Suprapubic skin (tissue), 4 donors: Measurements from ENCODE around the gene COL9A3. TPM values are rescaled to one million over a fixed set of nuclear protein-coding genes. Genes with fewer than 3 reads are reported as not detected.

ENCODE experiments used
- DNase-seq, 2 donors: peaks; one replicate each; pipeline ENCODE4 v3.0.0-alpha.2; 2019; ENCODE audit warnings: low spot score in 2 of 2
- H3K27ac ChIP-seq: fragments of 200-600 bp; sonication (generic); one replicate; pipeline ENCODE4 v1.5.1; 2019
- H3K27me3 ChIP-seq: fragments of 200-600 bp; sonication (generic); one replicate; pipeline ENCODE4 v1.5.1; 2019
- H3K36me3 ChIP-seq: fragments of 200-600 bp; sonication (generic); one replicate; pipeline ENCODE4 v1.5.1; 2019
- H3K4me1 ChIP-seq: fragments of 200-600 bp; sonication (generic); one replicate; pipeline ENCODE4 v1.5.1; 2019
- H3K4me3 ChIP-seq: fragments of 200-600 bp; sonication (generic); one replicate; pipeline ENCODE4 v1.5.1; 2019; ENCODE audit warnings: mild to moderate bottlenecking
- H3K9me3 ChIP-seq: fragments of 200-600 bp; sonication (generic); one replicate; pipeline ENCODE4 v1.5.1; 2019
- EP300 ChIP-seq: sonication (generic); formaldehyde crosslinking; IDR thresholded peaks from one replicate; pipeline ENCODE4 v1.6.1; 2017; ENCODE audit warnings: antibody characterized with exemption
- POLR2A ChIP-seq, 2 donors: fragments of 450-650 bp; IDR thresholded peaks; one replicate each; pipeline ENCODE4 v1.6.1; 2017; ENCODE audit warnings: antibody characterized with exemption in 2 of 2, mild to moderate bottlenecking in 2 of 2, moderate library complexity in 2 of 2
- POLR2AphosphoS5 ChIP-seq, 3 donors: sonication (generic); formaldehyde crosslinking; IDR thresholded peaks; one replicate each; pipeline ENCODE4 v1.6.1; 2017; ENCODE audit warnings: antibody characterized with exemption in 3 of 3
- WGBS: methylation state at CpG from one replicate; pipeline ENCODE4 v1.1.5; 2018; 5-methylcytosine and 5-hydroxymethylcytosine counted together
- total RNA-seq, 4 donors: library from RNA; depleted of rRNA; stranded (reverse); fragments of >200 nt; gene quantifications; one replicate each; pipeline ENCODE4 v1.1.0, GENCODE V29; 2016
- TF ChIP-seq, protein P1 (sequence below), 2 donors: fragments of 200-600 bp in 1 of 2; fragments of 450-650 bp in 1 of 2; sonication (generic) in 1 of 2; IDR thresholded peaks; one replicate each; pipeline ENCODE4 v1.5.1; 2016 to 2019; ENCODE audit warnings: antibody characterized with exemption in 2 of 2, mild to moderate bottlenecking in 1 of 2, moderate library complexity in 1 of 2

COL9A3 gene
- total RNA-seq, 4 donors from 2014 or later = 6.1 to 11.3 (median 8.1) TPM

DNA sequence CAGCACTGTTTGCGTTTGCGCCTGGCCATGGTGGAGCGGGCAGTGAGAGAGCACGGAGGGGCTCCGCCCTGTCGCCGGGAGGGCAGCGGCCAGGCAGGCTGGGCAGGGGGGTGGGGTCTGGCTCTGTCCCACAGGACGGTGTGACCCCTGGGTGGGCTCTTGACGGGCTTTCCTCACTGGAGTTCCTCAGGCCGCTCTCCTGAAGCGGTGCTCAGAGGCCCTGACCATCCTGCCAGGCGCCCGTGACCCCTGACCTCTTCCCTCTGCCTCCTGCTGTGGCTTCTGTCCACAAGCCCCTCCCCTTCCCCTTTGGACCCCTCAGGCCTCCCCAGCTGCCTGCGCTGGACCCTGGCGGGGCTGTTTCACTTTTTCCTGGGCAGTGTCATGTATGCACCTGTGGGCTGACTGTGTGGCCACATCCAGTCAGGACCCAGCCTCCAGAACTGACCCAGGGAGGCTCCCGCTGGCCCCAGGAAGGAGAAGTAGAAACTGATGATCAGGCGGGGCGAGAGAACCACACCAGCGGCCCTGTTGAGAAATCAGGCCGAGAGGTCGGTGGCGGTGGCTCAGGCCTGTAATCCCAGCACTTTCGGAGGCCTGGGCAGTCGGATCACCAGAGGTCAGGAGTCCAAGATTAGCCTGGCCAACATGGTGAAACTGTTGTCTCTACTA lies 11.0 kb upstream of the COL9A3 start:
- H3K27ac ChIP-seq = peak overlapping the region; percentile 88
- H3K9me3 ChIP-seq = no peaks in the 10 kb centered on the region
- no peaks in the 10 kb centered on the region for H3K27me3 ChIP-seq
- H3K36me3 ChIP-seq = peaks cover 37% of the 10 kb centered on the region
- H3K4me1 ChIP-seq = peaks cover 42% of the 10 kb centered on the region
- peak overlapping the region; percentile 100 for H3K4me3 ChIP-seq
- no peak for TF ChIP-seq EP300
- TF ChIP-seq POLR2A (IDR thresholded peaks at IDR 0.05) = no peak
- TF ChIP-seq, protein P1, sequence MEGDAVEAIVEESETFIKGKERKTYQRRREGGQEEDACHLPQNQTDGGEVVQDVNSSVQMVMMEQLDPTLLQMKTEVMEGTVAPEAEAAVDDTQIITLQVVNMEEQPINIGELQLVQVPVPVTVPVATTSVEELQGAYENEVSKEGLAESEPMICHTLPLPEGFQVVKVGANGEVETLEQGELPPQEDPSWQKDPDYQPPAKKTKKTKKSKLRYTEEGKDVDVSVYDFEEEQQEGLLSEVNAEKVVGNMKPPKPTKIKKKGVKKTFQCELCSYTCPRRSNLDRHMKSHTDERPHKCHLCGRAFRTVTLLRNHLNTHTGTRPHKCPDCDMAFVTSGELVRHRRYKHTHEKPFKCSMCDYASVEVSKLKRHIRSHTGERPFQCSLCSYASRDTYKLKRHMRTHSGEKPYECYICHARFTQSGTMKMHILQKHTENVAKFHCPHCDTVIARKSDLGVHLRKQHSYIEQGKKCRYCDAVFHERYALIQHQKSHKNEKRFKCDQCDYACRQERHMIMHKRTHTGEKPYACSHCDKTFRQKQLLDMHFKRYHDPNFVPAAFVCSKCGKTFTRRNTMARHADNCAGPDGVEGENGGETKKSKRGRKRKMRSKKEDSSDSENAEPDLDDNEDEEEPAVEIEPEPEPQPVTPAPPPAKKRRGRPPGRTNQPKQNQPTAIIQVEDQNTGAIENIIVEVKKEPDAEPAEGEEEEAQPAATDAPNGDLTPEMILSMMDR (IDR thresholded peaks at IDR 0.05) = no peak
- no peak for TF ChIP-seq POLR2AphosphoS5 (IDR thresholded peaks at IDR 0.05)
- no peak for DNase-seq
- 30% methylated on average over 23 of the region's 25 CpGs for WGBS

DNA sequence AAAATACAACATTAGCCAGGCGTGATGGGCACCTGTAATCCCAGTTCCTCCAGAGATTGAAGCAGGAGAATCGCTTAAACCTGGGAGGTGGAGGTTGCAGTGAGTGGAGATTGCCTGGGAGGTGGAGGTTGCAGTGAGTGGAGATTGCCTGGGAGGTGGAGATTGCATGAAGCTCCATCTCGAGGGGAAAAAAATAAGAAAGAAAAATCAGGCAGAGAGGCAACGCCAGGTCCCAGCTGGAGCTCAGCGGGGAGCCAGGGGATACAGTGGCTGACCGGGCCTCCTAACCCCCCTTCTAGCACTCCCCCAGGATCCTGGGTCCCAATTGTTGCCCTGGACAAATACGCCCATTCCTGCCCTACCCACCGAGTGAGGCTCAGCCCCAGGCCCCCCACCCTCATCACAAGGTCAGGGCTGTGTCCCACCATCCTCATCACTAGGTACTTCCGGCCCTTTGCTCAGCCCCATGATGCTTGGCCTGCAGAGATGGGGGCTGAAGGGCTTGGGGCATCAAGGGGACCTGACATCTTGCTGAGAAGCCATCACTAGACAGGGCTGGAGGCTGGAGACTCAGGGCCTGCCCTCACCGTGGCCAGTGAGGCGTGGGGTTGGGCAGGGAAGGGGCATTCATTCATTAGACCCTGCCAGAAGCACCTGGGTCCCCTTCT lies 10.3 kb upstream of the COL9A3 start:
- Histone ChIP-seq H3K4me3 (peak overlapping the region; percentile 100), H3K4me1 (peaks cover 42% of the 10 kb centered on the region), H3K9me3 (no peaks in the 10 kb centered on the region), H3K36me3 (peaks cover 37% of the 10 kb centered on the region), H3K27ac (peak overlapping the region; percentile 13), H3K27me3 (no peaks in the 10 kb centered on the region)
- no peak for DNase-seq
- 82% methylated on average over 11 of the region's 11 CpGs for WGBS
- TF ChIP-seq EP300 (no peak), POLR2AphosphoS5 (IDR thresholded peaks at IDR 0.05) (no peak), POLR2A (IDR thresholded peaks at IDR 0.05) (no peak)
- TF ChIP-seq, protein P1 (IDR thresholded peaks at IDR 0.05) = no peak

DNA sequence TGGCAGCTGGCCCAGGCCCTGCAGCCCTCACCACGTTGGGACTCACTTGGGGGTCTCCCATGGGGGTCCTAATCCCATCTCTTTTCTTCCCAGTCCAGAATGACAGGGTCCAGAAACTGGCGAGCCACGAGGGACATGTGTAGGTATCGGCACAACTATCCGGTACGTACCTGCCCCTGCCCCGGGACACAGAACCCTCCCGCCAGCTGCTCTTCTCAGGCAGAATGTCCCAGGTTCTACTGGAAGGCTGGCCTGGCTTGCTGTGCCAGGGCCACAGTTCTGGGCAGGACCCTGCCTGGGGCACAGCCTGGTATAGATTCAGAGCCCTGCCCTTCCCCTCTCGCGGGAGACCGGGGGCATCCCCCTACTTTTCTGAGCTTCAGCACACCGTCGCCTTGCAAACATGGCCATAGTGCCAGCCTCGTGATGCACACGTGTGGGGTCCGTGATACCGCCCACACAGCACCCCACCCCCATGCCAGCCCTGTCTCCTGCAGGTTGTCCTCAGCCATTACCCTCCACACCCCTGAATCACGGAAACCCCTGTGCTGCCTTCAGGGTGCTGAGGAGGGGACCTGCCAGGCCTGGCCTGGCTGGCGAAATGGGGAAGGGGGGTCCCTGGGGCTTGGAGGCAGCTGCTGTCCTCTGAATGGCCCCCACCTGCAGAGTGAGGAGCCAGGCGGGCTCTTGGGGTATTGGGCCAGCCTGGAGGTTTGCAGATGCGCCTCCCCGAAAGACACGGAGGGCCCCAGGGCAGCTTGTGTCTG lies 9.2 kb upstream of the COL9A3 start:
- H3K4me3 ChIP-seq = no peak overlapping the region
- H3K27me3 ChIP-seq = no peaks in the 10 kb centered on the region
- H3K36me3 ChIP-seq = peaks cover 46% of the 10 kb centered on the region
- TF ChIP-seq EP300 (no peak), POLR2A (IDR thresholded peaks at IDR 0.05) (no peak), POLR2AphosphoS5 (IDR thresholded peaks at IDR 0.05) (no peak)
- TF ChIP-seq, protein P1 (IDR thresholded peaks at IDR 0.05) = no peak
- 85% methylated on average over 18 of the region's 23 CpGs for WGBS
- peaks cover 39% of the 10 kb centered on the region for H3K4me1 ChIP-seq
- no peak for DNase-seq
- no peaks in the 10 kb centered on the region for H3K9me3 ChIP-seq
- H3K27ac ChIP-seq = no peak overlapping the region

DNA sequence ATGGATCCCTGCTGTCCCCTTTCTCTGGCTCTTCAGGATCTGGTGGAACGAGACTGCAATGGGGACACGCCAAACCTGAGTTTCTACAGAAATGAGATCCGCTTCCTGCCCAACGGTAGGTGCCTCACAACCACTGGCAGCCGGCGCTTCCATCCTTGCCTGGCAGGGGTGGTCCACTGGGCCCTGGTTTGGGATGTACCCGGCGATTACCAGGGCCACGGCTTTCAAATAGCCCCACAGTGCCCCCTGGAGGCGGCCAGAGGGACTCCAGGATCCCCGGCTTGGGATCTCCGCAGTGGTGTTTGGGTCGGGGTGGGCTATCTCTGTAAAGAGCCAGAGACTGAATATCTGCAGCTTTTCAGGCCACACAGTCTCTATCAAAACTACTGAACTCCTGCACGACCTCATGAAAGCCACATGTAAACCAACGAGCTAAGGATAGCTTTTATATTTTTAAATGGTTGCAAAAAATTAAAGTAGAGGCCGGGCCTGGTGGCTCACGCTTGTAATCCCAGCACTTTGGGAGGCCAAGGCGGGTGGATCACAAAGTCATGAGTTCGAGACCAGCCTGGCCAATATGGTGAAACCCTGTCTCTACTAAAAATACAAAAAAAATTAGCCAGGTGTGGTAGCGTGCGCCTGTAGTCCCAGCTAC lies 8.5 kb upstream of the COL9A3 start:
- no peak for TF ChIP-seq EP300
- TF ChIP-seq, protein P1 (IDR thresholded peaks at IDR 0.05) = peak; percentile 90
- DNase-seq = no peak
- no peak overlapping the region for H3K27ac ChIP-seq
- no peaks in the 10 kb centered on the region for H3K9me3 ChIP-seq
- WGBS = 42% methylated on average over 19 of the region's 21 CpGs
- peaks cover 52% of the 10 kb centered on the region for H3K36me3 ChIP-seq
- peaks cover 36% of the 10 kb centered on the region for H3K4me1 ChIP-seq
- H3K27me3 ChIP-seq = no peaks in the 10 kb centered on the region
- H3K4me3 ChIP-seq = no peak overlapping the region
